HepG2 (cell line): ENCODE measurements around the gene CYP4F8. TPM values are rescaled to one million over a fixed set of nuclear protein-coding genes. Genes with fewer than 3 reads are reported as not detected.

Source experiments
- ARNTL ChIP-seq: sonication (generic); formaldehyde crosslinking; IDR thresholded peaks from 2 replicates; pipeline ENCODE4 v1.4.0; 2020; ENCODE audit warnings: mild to moderate bottlenecking, missing genetic modification reagents
- DPF2 ChIP-seq: sonication (generic); formaldehyde crosslinking; IDR thresholded peaks from 2 replicates; pipeline ENCODE4 v1.4.0; 2020; ENCODE audit warnings: mild to moderate bottlenecking, low read depth, missing genetic modification reagents, borderline replicate concordance
- ELF3 ChIP-seq: IDR thresholded peaks from 2 replicates; pipeline ENCODE4 v1.6.1; 2016; ENCODE audit warnings: missing genetic modification reagents, missing compliant biosample characterization
- GABPB1 ChIP-seq: IDR thresholded peaks from 2 replicates; pipeline ENCODE4 v1.6.1; 2016; ENCODE audit warnings: mild to moderate bottlenecking, missing genetic modification reagents, moderate library complexity, missing compliant biosample characterization
- MXD1 ChIP-seq: sonication (generic); formaldehyde crosslinking; IDR thresholded peaks from 2 replicates; pipeline ENCODE4 v1.4.0; 2020; ENCODE audit warnings: mild to moderate bottlenecking, missing genetic modification reagents
- MYC ChIP-seq: sonication (generic); formaldehyde crosslinking; IDR thresholded peaks from 2 replicates; pipeline ENCODE4 v1.9.0; 2021; ENCODE audit warnings: missing genetic modification reagents, borderline replicate concordance
- PHF20 ChIP-seq: sonication (generic); formaldehyde crosslinking; IDR thresholded peaks from 2 replicates; pipeline ENCODE4 v1.5.0; 2020; ENCODE audit warnings: mild to moderate bottlenecking, missing genetic modification reagents
- RARA ChIP-seq: IDR thresholded peaks from 2 replicates; pipeline ENCODE4 v1.6.1; 2016; ENCODE audit warnings: missing genetic modification reagents, missing compliant biosample characterization
- SATB2 ChIP-seq: sonication (generic); formaldehyde crosslinking; IDR thresholded peaks from 2 replicates; pipeline ENCODE4 v1.5.0; 2020; ENCODE audit warnings: missing genetic modification reagents
- ZNF207 ChIP-seq: fragments of 450-650 bp; IDR thresholded peaks from 2 replicates; pipeline ENCODE4 v1.6.1; 2016; ENCODE audit warnings: antibody characterized with exemption, borderline replicate concordance
- ZNF264 ChIP-seq: sonication (generic); formaldehyde crosslinking; IDR thresholded peaks from 2 replicates; pipeline ENCODE4 v1.4.0; 2020; ENCODE audit warnings: missing genetic modification reagents
- ZNF281 ChIP-seq: sonication (generic); formaldehyde crosslinking; IDR thresholded peaks from 2 replicates; pipeline ENCODE4 v1.4.0; 2020; ENCODE audit warnings: missing genetic modification reagents, borderline replicate concordance
- ZNF496 ChIP-seq: sonication (generic); formaldehyde crosslinking; IDR thresholded peaks from 2 replicates; pipeline ENCODE4 v1.8.1; 2023; ENCODE audit warnings: mild to moderate bottlenecking, moderate library complexity, missing genetic modification reagents; ENCODE audit not compliant: insufficient replicate concordance
- ZSCAN25 ChIP-seq: sonication (generic); formaldehyde crosslinking; IDR thresholded peaks from 2 replicates; pipeline ENCODE4 v1.8.0; 2022; ENCODE audit warnings: mild to moderate bottlenecking, missing genetic modification reagents
- ZZZ3 ChIP-seq: sonication (generic); formaldehyde crosslinking; IDR thresholded peaks from 2 replicates; pipeline ENCODE4 v1.4.0; 2020; ENCODE audit warnings: missing genetic modification reagents, mild to moderate bottlenecking, borderline replicate concordance
- polyA plus RNA-seq, 8 experiments: library from polyadenylated mRNA; depleted of rRNA in 3 of 8; stranded (reverse) in 7 of 8; unstranded in 1 of 8; fragments of >200 nt; fragmentation: Illumina TruSeq in 4 of 8; extraction: Trizol in 4 of 8; gene quantifications; 2 replicates each; pipeline versions ENCODE4 v1.2.1 to v1.2.3, GENCODE V29; 2011 to 2016; ENCODE audit warnings: low read depth in 4 of 8, missing spikeins in 1 of 8, mixed read lengths in 1 of 8; ENCODE audit not compliant: insufficient read depth in 1 of 8
- total RNA-seq, 5 experiments: library from RNA; depleted of rRNA; stranded (reverse); fragments of >200 nt; fragmentation: Illumina TruSeq; extraction: Trizol; gene quantifications; 2 replicates each; pipeline ENCODE4 v1.2.3, GENCODE V29; 2016; ENCODE audit warnings: low read depth in 1 of 5
- TF ChIP-seq, protein P1 (sequence below): sonication (generic); formaldehyde crosslinking; IDR thresholded peaks from 2 replicates; pipeline ENCODE4 v1.4.0; 2020; ENCODE audit warnings: missing genetic modification reagents
- TF ChIP-seq, protein P2 (sequence below): sonication (generic); formaldehyde crosslinking; conservative IDR thresholded peaks from 2 replicates; pipeline ENCODE4 v1.4.0; 2020; ENCODE audit warnings: mild to moderate bottlenecking, missing genetic modification reagents, moderate library complexity

CYP4F8 gene
- total and polyA plus RNA-seq, 2 of the 13 experiments (the other 11 are each of a cell fraction or from before 2014, with no cell fraction given), result not detected

GRCh38 chr19:15640904-15641597, 26.0 kb downstream of the CYP4F8 start (continued):
- TF ChIP-seq, protein P1, sequence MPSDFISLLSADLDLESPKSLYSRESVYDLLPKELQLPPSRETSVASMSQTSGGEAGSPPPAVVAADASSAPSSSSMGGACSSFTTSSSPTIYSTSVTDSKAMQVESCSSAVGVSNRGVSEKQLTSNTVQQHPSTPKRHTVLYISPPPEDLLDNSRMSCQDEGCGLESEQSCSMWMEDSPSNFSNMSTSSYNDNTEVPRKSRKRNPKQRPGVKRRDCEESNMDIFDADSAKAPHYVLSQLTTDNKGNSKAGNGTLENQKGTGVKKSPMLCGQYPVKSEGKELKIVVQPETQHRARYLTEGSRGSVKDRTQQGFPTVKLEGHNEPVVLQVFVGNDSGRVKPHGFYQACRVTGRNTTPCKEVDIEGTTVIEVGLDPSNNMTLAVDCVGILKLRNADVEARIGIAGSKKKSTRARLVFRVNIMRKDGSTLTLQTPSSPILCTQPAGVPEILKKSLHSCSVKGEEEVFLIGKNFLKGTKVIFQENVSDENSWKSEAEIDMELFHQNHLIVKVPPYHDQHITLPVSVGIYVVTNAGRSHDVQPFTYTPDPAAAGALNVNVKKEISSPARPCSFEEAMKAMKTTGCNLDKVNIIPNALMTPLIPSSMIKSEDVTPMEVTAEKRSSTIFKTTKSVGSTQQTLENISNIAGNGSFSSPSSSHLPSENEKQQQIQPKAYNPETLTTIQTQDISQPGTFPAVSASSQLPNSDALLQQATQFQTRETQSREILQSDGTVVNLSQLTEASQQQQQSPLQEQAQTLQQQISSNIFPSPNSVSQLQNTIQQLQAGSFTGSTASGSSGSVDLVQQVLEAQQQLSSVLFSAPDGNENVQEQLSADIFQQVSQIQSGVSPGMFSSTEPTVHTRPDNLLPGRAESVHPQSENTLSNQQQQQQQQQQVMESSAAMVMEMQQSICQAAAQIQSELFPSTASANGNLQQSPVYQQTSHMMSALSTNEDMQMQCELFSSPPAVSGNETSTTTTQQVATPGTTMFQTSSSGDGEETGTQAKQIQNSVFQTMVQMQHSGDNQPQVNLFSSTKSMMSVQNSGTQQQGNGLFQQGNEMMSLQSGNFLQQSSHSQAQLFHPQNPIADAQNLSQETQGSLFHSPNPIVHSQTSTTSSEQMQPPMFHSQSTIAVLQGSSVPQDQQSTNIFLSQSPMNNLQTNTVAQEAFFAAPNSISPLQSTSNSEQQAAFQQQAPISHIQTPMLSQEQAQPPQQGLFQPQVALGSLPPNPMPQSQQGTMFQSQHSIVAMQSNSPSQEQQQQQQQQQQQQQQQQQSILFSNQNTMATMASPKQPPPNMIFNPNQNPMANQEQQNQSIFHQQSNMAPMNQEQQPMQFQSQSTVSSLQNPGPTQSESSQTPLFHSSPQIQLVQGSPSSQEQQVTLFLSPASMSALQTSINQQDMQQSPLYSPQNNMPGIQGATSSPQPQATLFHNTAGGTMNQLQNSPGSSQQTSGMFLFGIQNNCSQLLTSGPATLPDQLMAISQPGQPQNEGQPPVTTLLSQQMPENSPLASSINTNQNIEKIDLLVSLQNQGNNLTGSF (CRISPR knock-in tag), result no peak
- TF ChIP-seq ZNF264 (CRISPR knock-in tag) (no peak), ELF3 (no peak), ZSCAN25 (CRISPR knock-in tag) (peak; percentile 89), ZZZ3 (CRISPR knock-in tag) (no peak), ZNF207 (no peak), MYC (peak; percentile 21; the same call in 1 of the 2 replicates), MXD1 (CRISPR knock-in tag) (no peak), ZNF496 (CRISPR knock-in tag) (no peak), GABPB1 (CRISPR knock-in tag) (peak; percentile 36; the same call in 1 of the 2 replicates), SATB2 (CRISPR knock-in tag) (no peak), ZNF281 (CRISPR knock-in tag) (no peak), DPF2 (peak; percentile 49; the same call in 1 of the 2 replicates), RARA (CRISPR knock-in tag) (no peak; the same call in 1 of the 2 replicates), PHF20 (CRISPR knock-in tag) (no peak), ARNTL (CRISPR knock-in tag) (no peak)
- TF ChIP-seq, protein P2, sequence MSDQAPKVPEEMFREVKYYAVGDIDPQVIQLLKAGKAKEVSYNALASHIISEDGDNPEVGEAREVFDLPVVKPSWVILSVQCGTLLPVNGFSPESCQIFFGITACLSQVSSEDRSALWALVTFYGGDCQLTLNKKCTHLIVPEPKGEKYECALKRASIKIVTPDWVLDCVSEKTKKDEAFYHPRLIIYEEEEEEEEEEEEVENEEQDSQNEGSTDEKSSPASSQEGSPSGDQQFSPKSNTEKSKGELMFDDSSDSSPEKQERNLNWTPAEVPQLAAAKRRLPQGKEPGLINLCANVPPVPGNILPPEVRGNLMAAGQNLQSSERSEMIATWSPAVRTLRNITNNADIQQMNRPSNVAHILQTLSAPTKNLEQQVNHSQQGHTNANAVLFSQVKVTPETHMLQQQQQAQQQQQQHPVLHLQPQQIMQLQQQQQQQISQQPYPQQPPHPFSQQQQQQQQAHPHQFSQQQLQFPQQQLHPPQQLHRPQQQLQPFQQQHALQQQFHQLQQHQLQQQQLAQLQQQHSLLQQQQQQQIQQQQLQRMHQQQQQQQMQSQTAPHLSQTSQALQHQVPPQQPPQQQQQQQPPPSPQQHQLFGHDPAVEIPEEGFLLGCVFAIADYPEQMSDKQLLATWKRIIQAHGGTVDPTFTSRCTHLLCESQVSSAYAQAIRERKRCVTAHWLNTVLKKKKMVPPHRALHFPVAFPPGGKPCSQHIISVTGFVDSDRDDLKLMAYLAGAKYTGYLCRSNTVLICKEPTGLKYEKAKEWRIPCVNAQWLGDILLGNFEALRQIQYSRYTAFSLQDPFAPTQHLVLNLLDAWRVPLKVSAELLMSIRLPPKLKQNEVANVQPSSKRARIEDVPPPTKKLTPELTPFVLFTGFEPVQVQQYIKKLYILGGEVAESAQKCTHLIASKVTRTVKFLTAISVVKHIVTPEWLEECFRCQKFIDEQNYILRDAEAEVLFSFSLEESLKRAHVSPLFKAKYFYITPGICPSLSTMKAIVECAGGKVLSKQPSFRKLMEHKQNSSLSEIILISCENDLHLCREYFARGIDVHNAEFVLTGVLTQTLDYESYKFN (CRISPR knock-in tag), result peak; percentile 89
